ENCODE data around the gene C1orf56. TPM values are rescaled to one million over a fixed set of nuclear protein-coding genes. Genes with fewer than 3 reads are reported as not detected.

Gene C1orf56
- total and polyA plus RNA-seq, 4 donors: 1.5 to 11.2 (median 3.3) TPM

DNA sequence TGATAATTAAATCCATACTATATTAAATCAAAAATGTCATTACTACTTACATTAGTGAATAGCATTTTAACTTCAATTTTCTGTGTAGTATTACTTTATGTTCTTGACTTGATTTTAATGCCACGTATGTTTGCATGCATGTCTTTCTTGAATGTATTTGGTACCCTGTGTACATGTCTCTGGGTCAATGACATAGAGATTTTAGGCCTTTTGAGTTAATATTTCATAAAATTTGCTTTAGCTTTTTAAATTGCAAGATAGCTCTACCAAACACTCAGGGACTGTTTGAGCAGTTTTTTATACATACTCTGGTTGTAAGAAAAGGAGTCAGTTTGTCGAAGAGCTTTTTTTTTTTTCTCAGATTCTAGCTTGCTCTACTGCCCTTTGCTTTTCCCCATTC, 14.2 kb downstream of the C1orf56 start (continued):
- no peak for TF ChIP-seq REST (IDR thresholded peaks at IDR 0.05)
- no peak for TF ChIP-seq NR2F2 (IDR thresholded peaks at IDR 0.05)

DNA sequence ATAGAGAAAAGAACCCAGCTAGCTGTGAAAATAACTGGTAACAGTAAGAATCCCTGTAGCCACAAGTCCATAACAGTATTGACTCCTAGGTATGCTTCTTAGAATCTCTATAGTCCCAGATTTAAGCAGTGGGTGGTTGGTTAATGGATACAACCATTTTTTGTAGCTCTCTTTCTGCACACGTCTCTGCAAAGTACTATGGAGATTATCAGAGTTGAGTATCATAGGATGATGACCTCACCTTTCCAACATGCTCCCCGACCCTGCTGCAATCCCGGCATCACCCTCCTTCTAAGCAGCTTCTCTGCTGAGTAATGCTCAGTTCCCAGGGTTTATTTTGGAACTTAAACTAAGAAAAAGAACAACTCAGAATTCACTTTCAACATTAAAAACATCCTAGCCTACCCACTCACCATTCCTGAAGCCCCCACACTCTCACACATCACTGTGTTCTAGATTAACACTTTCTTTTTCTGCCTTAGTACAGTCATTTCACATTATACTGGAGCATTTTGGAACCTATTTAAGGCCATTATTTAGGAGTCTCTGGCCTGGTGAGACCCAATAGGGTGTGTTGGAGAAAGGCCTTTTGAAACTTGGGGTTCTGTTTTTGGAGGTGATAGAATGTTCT, 15.3 kb downstream of the C1orf56 start:
- TF ChIP-seq TAF1 (conservative IDR thresholded peaks at IDR 0.05): no peak
- no peak for TF ChIP-seq GABPA (IDR thresholded peaks at IDR 0.05 in 1 of 2, conservative IDR thresholded peaks at IDR 0.05 in 1 of 2)
- TF ChIP-seq RAD21 (IDR thresholded peaks at IDR 0.05): no peak
- no peak for TF ChIP-seq EGR1 (IDR thresholded peaks at IDR 0.05; ENCODE audit: low read depth in 2 of 2)
- no peak for TF ChIP-seq JUND (IDR thresholded peaks at IDR 0.05)
- TF ChIP-seq HNF4A (conservative IDR thresholded peaks at IDR 0.05): no peak
- TF ChIP-seq ATF3 (IDR thresholded peaks at IDR 0.05): no peak
- TF ChIP-seq NR2F2 (IDR thresholded peaks at IDR 0.05): no peak
- no peak for TF ChIP-seq SP1 (IDR thresholded peaks at IDR 0.05)
- no peak for TF ChIP-seq RXRA (IDR thresholded peaks at IDR 0.05)
- TF ChIP-seq FOXA2 (IDR thresholded peaks at IDR 0.05): no peak
- TF ChIP-seq, protein P1, sequence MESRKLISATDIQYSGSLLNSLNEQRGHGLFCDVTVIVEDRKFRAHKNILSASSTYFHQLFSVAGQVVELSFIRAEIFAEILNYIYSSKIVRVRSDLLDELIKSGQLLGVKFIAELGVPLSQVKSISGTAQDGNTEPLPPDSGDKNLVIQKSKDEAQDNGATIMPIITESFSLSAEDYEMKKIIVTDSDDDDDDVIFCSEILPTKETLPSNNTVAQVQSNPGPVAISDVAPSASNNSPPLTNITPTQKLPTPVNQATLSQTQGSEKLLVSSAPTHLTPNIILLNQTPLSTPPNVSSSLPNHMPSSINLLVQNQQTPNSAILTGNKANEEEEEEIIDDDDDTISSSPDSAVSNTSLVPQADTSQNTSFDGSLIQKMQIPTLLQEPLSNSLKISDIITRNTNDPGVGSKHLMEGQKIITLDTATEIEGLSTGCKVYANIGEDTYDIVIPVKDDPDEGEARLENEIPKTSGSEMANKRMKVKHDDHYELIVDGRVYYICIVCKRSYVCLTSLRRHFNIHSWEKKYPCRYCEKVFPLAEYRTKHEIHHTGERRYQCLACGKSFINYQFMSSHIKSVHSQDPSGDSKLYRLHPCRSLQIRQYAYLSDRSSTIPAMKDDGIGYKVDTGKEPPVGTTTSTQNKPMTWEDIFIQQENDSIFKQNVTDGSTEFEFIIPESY (IDR thresholded peaks at IDR 0.05): no peak
- no peak for TF ChIP-seq FOXA1 (IDR thresholded peaks at IDR 0.05)
- TF ChIP-seq HNF4G (IDR thresholded peaks at IDR 0.05): no peak
- no peak for TF ChIP-seq CTCF (IDR thresholded peaks at IDR 0.05; ENCODE audit: low read depth, low read length, missing input control)
- TF ChIP-seq REST (IDR thresholded peaks at IDR 0.05): no peak
- no peak for TF ChIP-seq YY1 (IDR thresholded peaks at IDR 0.05)
- no peak for TF ChIP-seq MAX (IDR thresholded peaks at IDR 0.05)
- WGBS: 80% methylated on average over 3 of the region's 3 CpGs
- no peak for DNase-seq (ENCODE audit: low spot score)
- Histone ChIP-seq H3K36me3 (ENCODE audit: control insufficient read depth in 4 of 4, insufficient read depth in 3 of 4, low read depth in 1 of 4, low read length in 3 of 4) (no peaks in the 10 kb centered on the region), H3K27me3 (ENCODE audit: control insufficient read depth in 4 of 4, insufficient read depth in 4 of 4, low read length in 3 of 4) (no peaks in the 10 kb centered on the region), H3K9me3 (ENCODE audit: control insufficient read depth in 4 of 4, low read length in 3 of 4) (no peaks in the 10 kb centered on the region), H3K4me3 (ENCODE audit: low read depth in 1 of 3, low read length in 3 of 3) (no peak overlapping the region), H3K4me1 (ENCODE audit: control insufficient read depth in 4 of 4, insufficient read depth in 4 of 4, low read length in 3 of 4) (peaks cover 6 to 45% (median 38%) of the 10 kb centered on the region in 4 donors), H3K9ac (ENCODE audit: low read depth in 1 of 2, low read length in 2 of 2) (no peak overlapping the region), H3K27ac (ENCODE audit: low read depth in 1 of 2, low read length in 2 of 2) (no peak overlapping the region)
